Gastrocnemius medialis (tissue), 4 donors: ENCODE results near the gene LDLRAP1.

Experiments used
- POLR2A ChIP-seq, 2 donors: fragments of 450-650 bp; IDR thresholded peaks; one replicate each; pipeline ENCODE4 v1.6.1; 2017; ENCODE audit warnings: antibody characterized with exemption in 2 of 2, mild to moderate bottlenecking in 2 of 2, moderate library complexity in 2 of 2
- TF ChIP-seq, protein P1 (sequence below), 5 experiments: fragments of 450-650 bp in 3 of 5; fragments of 200-600 bp in 2 of 5; sonication (generic) in 2 of 5; IDR thresholded peaks in 4 of 5; conservative IDR thresholded peaks in 1 of 5; 1 replicate in 4 of 5; 2 replicates in 1 of 5; pipeline ENCODE4 v1.5.1; 2016 to 2019; ENCODE audit warnings: antibody characterized with exemption in 5 of 5, mild to moderate bottlenecking in 3 of 5, moderate library complexity in 3 of 5

DNA sequence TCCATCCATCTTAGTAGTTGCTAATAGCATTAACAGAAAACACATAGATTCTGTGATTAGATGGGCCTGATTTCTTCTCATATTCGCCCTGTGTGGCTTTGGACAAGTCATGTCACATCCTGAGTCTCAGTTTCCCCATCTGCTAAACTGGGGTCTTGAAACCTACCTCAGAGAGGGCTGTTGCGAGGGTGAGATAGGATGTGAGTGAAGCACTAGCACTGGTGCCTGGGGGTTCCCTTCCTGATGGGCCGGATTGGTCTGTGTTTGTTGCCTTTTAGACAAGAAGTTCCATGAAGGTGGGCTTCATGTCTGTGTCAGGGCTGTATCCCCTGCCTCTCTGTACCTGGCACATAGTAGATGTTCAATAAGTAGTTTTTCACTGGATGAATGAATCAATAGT is 69.7 kb downstream of the LDLRAP1 start:
- TF ChIP-seq, protein P1, sequence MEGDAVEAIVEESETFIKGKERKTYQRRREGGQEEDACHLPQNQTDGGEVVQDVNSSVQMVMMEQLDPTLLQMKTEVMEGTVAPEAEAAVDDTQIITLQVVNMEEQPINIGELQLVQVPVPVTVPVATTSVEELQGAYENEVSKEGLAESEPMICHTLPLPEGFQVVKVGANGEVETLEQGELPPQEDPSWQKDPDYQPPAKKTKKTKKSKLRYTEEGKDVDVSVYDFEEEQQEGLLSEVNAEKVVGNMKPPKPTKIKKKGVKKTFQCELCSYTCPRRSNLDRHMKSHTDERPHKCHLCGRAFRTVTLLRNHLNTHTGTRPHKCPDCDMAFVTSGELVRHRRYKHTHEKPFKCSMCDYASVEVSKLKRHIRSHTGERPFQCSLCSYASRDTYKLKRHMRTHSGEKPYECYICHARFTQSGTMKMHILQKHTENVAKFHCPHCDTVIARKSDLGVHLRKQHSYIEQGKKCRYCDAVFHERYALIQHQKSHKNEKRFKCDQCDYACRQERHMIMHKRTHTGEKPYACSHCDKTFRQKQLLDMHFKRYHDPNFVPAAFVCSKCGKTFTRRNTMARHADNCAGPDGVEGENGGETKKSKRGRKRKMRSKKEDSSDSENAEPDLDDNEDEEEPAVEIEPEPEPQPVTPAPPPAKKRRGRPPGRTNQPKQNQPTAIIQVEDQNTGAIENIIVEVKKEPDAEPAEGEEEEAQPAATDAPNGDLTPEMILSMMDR (IDR thresholded peaks at IDR 0.05 in 4 of 5, conservative IDR thresholded peaks at IDR 0.05 in 1 of 5): no peak
- no peak for TF ChIP-seq POLR2A (IDR thresholded peaks at IDR 0.05)
